Heart left ventricle (tissue), 16 donors: ENCODE measurements around the gene FAM151A. TPM values are rescaled to one million over a fixed set of nuclear protein-coding genes. Genes with fewer than 3 reads are reported as not detected.

Experiments
- ATAC-seq, 4 donors: fragments of 200-7000 bp; cut with Tn5 transposase; one replicate each; pipeline ENCODE4 v1.9.1; 2020 to 2022; ENCODE audit warnings: moderate library complexity in 4 of 4, mild to moderate bottlenecking in 3 of 4, moderate number of reproducible peaks in 1 of 4
- DNase-seq, 5 donors: peaks; one replicate each; pipeline ENCODE4 v3.0.0-alpha.2; 2020
- H3K27ac ChIP-seq, 12 donors: fragments of 200-600 bp; sonication (generic) in 4 of 12; one replicate each; pipeline versions ENCODE4 v1.5.0 to v1.8.0; 2016 to 2022; ENCODE audit warnings: mild to moderate bottlenecking in 2 of 12
- H3K27me3 ChIP-seq, 9 donors: fragments of 200-600 bp; sonication (generic) in 2 of 9; one replicate each; pipeline versions ENCODE4 v1.5.1 to v1.8.0; 2016 to 2022; ENCODE audit warnings: mild to moderate bottlenecking in 3 of 9
- H3K36me3 ChIP-seq, 9 donors: fragments of 200-600 bp; sonication (generic) in 2 of 9; one replicate each; pipeline versions ENCODE4 v1.5.0 to v1.8.0; 2018 to 2022; ENCODE audit warnings: mild to moderate bottlenecking in 2 of 9
- H3K4me1 ChIP-seq, 12 donors: fragments of 200-600 bp; sonication (generic) in 4 of 12; one replicate each; pipeline versions ENCODE4 v1.5.0 to v1.8.0; 2016 to 2022; ENCODE audit warnings: mild to moderate bottlenecking in 3 of 12
- H3K4me3 ChIP-seq, 12 donors: fragments of 200-600 bp; sonication (generic) in 4 of 12; one replicate each; pipeline versions ENCODE4 v1.5.0 to v1.8.0; 2017 to 2022; ENCODE audit warnings: mild to moderate bottlenecking in 9 of 12, moderate library complexity in 4 of 12
- H3K9me3 ChIP-seq, 12 donors: fragments of 200-600 bp; sonication (generic) in 4 of 12; one replicate each; pipeline versions ENCODE4 v1.5.0 to v1.8.0; 2016 to 2022; ENCODE audit warnings: mild to moderate bottlenecking in 1 of 12
- POLR2A ChIP-seq, 2 donors: fragments of 450-650 bp; IDR thresholded peaks; one replicate each; pipeline ENCODE4 v1.6.1; 2017; ENCODE audit warnings: antibody characterized with exemption in 2 of 2, mild to moderate bottlenecking in 2 of 2, moderate library complexity in 2 of 2
- WGBS, 4 donors: extraction: QIAGEN DNeasy Blood & Tissue Kit in 2 of 4; methylation state at CpG; one replicate each; pipeline versions ENCODE4 v1.1.5 to v1.1.7; 2013 to 2018; 5-methylcytosine and 5-hydroxymethylcytosine counted together
- intact Hi-C, 10 donors: fragments of 100-400 bp; cut with DNase I; formaldehyde crosslinking; loops; one replicate each; pipeline versions ENCODE4 v1.11.1 to v1.14.2; 2022
- polyA plus RNA-seq, 2 donors: library from polyadenylated mRNA; stranded (reverse); fragments of 200-250 nt; gene quantifications; one replicate each; pipeline ENCODE4 v1.2.3, GENCODE V29; 2013
- total RNA-seq, 9 donors: library from RNA; depleted of rRNA in 2 of 9; stranded (reverse); fragments of >200 nt in 2 of 9; fragmentation: NEBNext Ultra II Directional in 3 of 9; extraction: Animal tissue kit (Norgen Biotek cat#: 25700) in 3 of 9; gene quantifications; one replicate each; pipeline versions ENCODE4 v1.1.0 to v1.2.4, GENCODE V29; 2016 to 2023
- TF ChIP-seq, protein P1 (sequence below), 12 donors: fragments of 200-600 bp; sonication (generic) in 4 of 12; IDR thresholded peaks; one replicate each; pipeline versions ENCODE4 v1.5.0 to v1.8.0; 2018 to 2022; ENCODE audit warnings: antibody characterized with exemption in 12 of 12, mild to moderate bottlenecking in 5 of 12
- donor health status: ischemic (EF 13 %, LVEDD 7.1; RV severe dilation, severe dysfunction).
- donor health status: healthy with polysubstance abuse.
- donor health status: DM: no; HTN: yes; CAD: no.
- donor health status: DM: no; HTN: no; CAD: no.
- donor health status: ischemic (EF 25% LVEDD 6.9; RV normal size, moderate dysfunction).
- donor health status: ischemic (EF 25% LVEDD 5.7; RV mildly dilated, moderate dysfunction).
- donor health status: healthy.
- donor health status: DM: yes; HTN: yes; CAD: no.
- donor health status: ischemic (EF 35%, LVEDD 5.7; RV mildly dilated, moderate dysfunction).
- donor health status: nonischemic (EF 11% LVEDD 7.7; RV severe dilation, severe dysfunction).
- donor health status: DM: yes; HTN: yes; CAD: no.
- donor health status: PGD.
- donor health status: ischemic (EF 29% LVEDD 5.4; RV normal size, mild dysfunction).
- donor health status: nonischemic (EF 23%, LVEDD 6.1; RV moderate dilation, normal function).

Gene FAM151A
- total and polyA plus RNA-seq, 11 donors = 0.19 to 1.9 (median 0.53) TPM

DNA sequence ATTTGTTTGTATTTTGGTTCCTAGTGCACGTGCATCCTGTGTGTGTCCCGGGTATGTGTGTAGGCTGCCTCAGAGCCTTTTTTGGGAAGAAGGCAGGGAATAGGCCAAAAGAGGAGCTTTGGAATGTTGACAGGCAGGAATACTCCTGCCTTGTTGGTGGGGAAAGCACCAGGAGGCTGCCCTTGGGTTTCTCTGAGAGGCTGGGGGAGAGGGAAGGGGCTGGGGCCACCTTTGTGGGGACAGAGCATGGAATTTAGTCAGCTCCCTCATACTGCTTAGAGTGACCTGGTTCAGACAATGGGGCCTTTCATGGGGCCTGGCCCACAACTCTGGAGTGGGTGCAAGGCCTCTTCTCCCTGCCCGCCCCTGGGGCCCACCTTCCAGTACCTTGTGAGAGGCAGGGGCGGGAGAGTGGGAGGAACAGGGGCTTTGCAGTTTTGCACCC lies 44.0 kb downstream of the FAM151A start:
- DNase-seq = no peak
- Histone ChIP-seq H3K27ac (peak overlapping the region; percentile 23 to 97 (median 89)), H3K4me3 (no peak overlapping the region), H3K36me3 (no peaks in the 10 kb centered on the region), H3K9me3 (no peaks in the 10 kb centered on the region), H3K4me1 (peaks cover 0 to 91% (median 59%) of the 10 kb centered on the region in 12 donors), H3K27me3 (no peaks in the 10 kb centered on the region)
- TF ChIP-seq POLR2A (IDR thresholded peaks at IDR 0.05) = no peak
- TF ChIP-seq, protein P1, sequence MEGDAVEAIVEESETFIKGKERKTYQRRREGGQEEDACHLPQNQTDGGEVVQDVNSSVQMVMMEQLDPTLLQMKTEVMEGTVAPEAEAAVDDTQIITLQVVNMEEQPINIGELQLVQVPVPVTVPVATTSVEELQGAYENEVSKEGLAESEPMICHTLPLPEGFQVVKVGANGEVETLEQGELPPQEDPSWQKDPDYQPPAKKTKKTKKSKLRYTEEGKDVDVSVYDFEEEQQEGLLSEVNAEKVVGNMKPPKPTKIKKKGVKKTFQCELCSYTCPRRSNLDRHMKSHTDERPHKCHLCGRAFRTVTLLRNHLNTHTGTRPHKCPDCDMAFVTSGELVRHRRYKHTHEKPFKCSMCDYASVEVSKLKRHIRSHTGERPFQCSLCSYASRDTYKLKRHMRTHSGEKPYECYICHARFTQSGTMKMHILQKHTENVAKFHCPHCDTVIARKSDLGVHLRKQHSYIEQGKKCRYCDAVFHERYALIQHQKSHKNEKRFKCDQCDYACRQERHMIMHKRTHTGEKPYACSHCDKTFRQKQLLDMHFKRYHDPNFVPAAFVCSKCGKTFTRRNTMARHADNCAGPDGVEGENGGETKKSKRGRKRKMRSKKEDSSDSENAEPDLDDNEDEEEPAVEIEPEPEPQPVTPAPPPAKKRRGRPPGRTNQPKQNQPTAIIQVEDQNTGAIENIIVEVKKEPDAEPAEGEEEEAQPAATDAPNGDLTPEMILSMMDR (IDR thresholded peaks at IDR 0.05) = no peak
- ATAC-seq = no peak
- intact Hi-C loops = loop anchor here in 1 of 10 donors (2.0 kb wide), 1 partner anchor 21 kb away; no protein-coding TSS in a partner anchor
- 46 to 65% (median 58%) methylated on average over 4 of the region's 4 CpGs for WGBS, 4 donors

DNA sequence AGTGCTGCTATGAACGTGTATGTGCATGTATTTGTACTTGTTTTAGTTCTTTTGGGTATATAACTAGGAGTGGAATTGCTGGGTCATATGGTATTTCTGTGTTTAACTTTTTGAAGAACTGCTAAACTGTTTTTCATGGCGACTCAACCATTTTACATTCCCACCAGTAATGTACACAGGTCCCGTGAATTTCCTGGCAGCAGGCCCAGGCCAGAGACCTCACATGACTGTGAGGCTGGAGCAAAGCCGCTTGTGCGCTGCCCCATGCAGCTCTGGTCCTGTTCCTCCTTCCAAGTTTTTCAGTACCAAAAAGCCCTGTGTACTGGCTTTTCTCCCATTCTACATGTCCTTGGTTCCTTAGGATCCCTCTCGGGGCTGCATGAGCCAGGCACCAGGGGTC lies 45.7 kb downstream of the FAM151A start:
- Histone ChIP-seq H3K27me3 (no peaks in the 10 kb centered on the region), H3K4me3 (no peak overlapping the region), H3K36me3 (peaks cover 0 to 4% (median 0%) of the 10 kb centered on the region in 9 donors), H3K9me3 (no peaks in the 10 kb centered on the region), H3K4me1 (peaks cover 0 to 82% (median 45%) of the 10 kb centered on the region in 12 donors), H3K27ac (peak overlapping the region; percentile 66 to 97 (median 89))
- ATAC-seq (peak in 3 of 4 donors; percentile 21 to 32 (median 23)), DNase-seq (peak; percentile 86 to 94 (median 87))
- 19 to 32% (median 23%) methylated on average over 6 of the region's 6 CpGs for WGBS, 4 donors
- intact Hi-C loops = loop anchor here in 1 of 10 donors (2.0 kb wide), 1 partner anchor 19 kb away; no protein-coding TSS in a partner anchor
- TF ChIP-seq, protein P1 (IDR thresholded peaks at IDR 0.05) = no peak
- TF ChIP-seq POLR2A (IDR thresholded peaks at IDR 0.05) = no peak

DNA sequence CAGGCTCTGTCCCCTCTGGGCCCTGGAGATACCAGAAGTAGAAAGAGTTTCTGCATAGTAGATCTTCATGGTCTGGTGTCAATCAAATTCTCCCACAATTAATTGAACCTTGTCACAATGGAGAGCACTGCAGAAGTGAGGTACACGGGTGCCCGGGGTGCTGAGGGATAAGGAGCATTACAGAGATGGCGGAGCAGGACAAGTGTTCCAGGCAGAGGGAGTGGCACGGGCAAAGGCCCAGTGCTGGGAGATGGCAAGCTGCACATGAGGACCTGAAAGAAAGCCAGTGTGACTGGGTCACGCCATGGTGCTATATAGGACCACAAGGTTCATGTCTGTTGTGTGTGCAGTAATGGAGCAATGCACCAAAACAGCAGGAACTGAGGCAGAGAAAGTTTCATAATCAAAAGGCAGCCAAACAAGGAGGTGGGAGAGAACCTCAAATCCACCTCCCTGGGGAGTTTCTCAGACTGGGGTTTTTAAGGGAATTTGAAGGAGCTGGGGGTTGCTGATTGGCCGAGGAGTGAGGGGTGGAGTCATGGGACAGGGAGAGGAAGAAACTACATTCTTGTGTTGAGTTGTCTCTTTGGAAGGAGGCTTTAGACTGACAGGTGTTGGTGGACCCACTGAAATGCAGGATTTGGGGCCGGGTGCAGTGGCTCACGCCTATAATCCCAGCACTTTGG lies 47.6 kb downstream of the FAM151A start:
- TF ChIP-seq POLR2A (IDR thresholded peaks at IDR 0.05) = no peak
- TF ChIP-seq, protein P1 (IDR thresholded peaks at IDR 0.05) = no peak
- intact Hi-C loops = loop anchor here in 1 of 10 donors (2.0 kb wide), 1 partner anchor 27 kb away; the partner anchor contains the start of gene ACOT11
- no peaks in the 10 kb centered on the region for H3K27me3 ChIP-seq
- DNase-seq = peak in 1 of 5 donors; percentile 54
- peak overlapping the region; percentile 66 to 97 (median 89) for H3K27ac ChIP-seq
- no peak overlapping the region for H3K4me3 ChIP-seq
- no peaks in the 10 kb centered on the region for H3K9me3 ChIP-seq
- peaks cover 0 to 84% (median 44%) of the 10 kb centered on the region in 12 donors for H3K4me1 ChIP-seq
- 61 to 75% (median 69%) methylated on average over 8 of the region's 8 CpGs for whole genome bisulfite sequencing, 4 donors
- ATAC-seq = peak; percentile 4 to 19 (median 6)
- H3K36me3 ChIP-seq = peaks cover 0 to 4% (median 0%) of the 10 kb centered on the region in 9 donors

DNA sequence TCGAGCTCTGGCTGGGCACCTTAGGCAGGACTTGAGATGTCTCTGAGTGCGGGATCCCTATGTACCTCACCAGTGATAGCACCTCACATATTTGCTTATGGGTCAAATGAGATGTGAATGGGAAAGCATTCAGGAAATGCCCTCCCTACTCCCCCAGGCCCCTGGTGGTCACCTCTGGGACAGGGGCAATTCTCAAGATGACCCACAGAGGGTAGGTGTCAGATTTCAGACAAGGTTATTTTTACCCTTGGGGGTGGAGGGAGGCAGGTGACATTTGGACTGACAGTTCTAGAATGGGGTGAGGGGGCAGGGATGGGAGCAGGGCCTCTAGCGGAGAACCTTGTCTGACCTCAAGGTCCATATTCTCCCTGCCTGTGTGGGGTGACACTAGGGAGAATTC lies 48.2 kb downstream of the FAM151A start:
- Histone ChIP-seq H3K27me3 (no peaks in the 10 kb centered on the region), H3K9me3 (no peaks in the 10 kb centered on the region), H3K36me3 (peaks cover 0 to 4% (median 0%) of the 10 kb centered on the region in 9 donors), H3K4me3 (no peak overlapping the region), H3K27ac (peak overlapping the region; percentile 66 to 97 (median 89)), H3K4me1 (peaks cover 1 to 81% (median 42%) of the 10 kb centered on the region in 12 donors)
- 55 to 69% (median 67%) methylated on average over 3 of the region's 3 CpGs for WGBS, 4 donors
- TF ChIP-seq, protein P1 (IDR thresholded peaks at IDR 0.05) = peak in 9 of 12 donors; percentile 10 to 43 (median 32)
- no peak for TF ChIP-seq POLR2A (IDR thresholded peaks at IDR 0.05)
- intact Hi-C loops = loop anchor here in 1 of 10 donors (2.0 kb wide), 1 partner anchor 26 kb away; the partner anchor contains the start of gene ACOT11
- ATAC-seq (peak; percentile 69 to 80 (median 74)), DNase-seq (peak; percentile 15 to 82 (median 61))
